ENCODE results near the gene SYCP3. TPM values are rescaled to one million over a fixed set of nuclear protein-coding genes. Genes with fewer than 3 reads are reported as not detected.

SYCP3 gene
- total RNA-seq, 4 donors from 2014 or later, result 0.60 TPM; not detected in 3

- no peak overlapping the region for H3K4me3 ChIP-seq
- no peaks in the 10 kb centered on the region for H3K4me1 ChIP-seq
- peaks cover 0 to 58% (median 5%) of the 10 kb centered on the region in 3 donors for H3K36me3 ChIP-seq
- H3K27me3 ChIP-seq, result no peaks in the 10 kb centered on the region
- H3K9me3 ChIP-seq, result no peaks in the 10 kb centered on the region
- 96 to 98% methylated on average over 4 of the region's 4 CpGs for WGBS, 2 donors
- DNase-seq (ENCODE audit: low spot score in 2 of 2), result no peak
- H3K27ac ChIP-seq, result no peak overlapping the region
- no peak for TF ChIP-seq POLR2A (IDR thresholded peaks at IDR 0.05)
- no peak for TF ChIP-seq EP300 (IDR thresholded peaks at IDR 0.05)
- TF ChIP-seq, protein P1, sequence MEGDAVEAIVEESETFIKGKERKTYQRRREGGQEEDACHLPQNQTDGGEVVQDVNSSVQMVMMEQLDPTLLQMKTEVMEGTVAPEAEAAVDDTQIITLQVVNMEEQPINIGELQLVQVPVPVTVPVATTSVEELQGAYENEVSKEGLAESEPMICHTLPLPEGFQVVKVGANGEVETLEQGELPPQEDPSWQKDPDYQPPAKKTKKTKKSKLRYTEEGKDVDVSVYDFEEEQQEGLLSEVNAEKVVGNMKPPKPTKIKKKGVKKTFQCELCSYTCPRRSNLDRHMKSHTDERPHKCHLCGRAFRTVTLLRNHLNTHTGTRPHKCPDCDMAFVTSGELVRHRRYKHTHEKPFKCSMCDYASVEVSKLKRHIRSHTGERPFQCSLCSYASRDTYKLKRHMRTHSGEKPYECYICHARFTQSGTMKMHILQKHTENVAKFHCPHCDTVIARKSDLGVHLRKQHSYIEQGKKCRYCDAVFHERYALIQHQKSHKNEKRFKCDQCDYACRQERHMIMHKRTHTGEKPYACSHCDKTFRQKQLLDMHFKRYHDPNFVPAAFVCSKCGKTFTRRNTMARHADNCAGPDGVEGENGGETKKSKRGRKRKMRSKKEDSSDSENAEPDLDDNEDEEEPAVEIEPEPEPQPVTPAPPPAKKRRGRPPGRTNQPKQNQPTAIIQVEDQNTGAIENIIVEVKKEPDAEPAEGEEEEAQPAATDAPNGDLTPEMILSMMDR (IDR thresholded peaks at IDR 0.05), result no peak
Measured at GRCh38 chr12:101722392-101722791, 16.9 kb downstream of the SYCP3 start.

DNA sequence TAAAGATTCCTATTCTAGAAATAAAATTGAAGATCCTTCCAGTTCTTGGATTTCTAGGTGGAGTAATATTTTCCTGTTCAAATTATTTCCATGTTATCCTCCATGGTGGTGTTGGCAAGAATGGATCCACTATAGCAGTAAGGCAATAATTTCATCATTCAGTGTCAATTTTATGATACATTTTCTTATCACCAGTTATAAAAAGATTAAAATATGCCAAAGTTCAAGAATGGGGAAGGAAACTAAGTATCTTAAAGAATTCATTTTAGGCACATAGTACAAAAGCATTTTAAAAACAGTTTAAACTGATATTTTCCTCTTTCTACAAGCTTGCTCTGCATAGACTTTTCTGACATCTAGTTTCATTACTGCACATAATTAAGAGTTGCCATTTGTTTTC is 19.1 kb downstream of the SYCP3 start:
- Histone ChIP-seq H3K36me3 (peaks cover 0 to 40% (median 5%) of the 10 kb centered on the region in 3 donors), H3K4me1 (peaks cover 0 to 11% (median 0%) of the 10 kb centered on the region in 4 donors), H3K27me3 (no peaks in the 10 kb centered on the region), H3K27ac (no peak overlapping the region), H3K9me3 (no peaks in the 10 kb centered on the region), H3K4me3 (no peak overlapping the region)
- no peak for TF ChIP-seq EP300 (IDR thresholded peaks at IDR 0.05)
- TF ChIP-seq, protein P1 (IDR thresholded peaks at IDR 0.05), result no peak
- TF ChIP-seq POLR2A (IDR thresholded peaks at IDR 0.05), result no peak
- DNase-seq (ENCODE audit: low spot score in 2 of 2), result no peak

DNA sequence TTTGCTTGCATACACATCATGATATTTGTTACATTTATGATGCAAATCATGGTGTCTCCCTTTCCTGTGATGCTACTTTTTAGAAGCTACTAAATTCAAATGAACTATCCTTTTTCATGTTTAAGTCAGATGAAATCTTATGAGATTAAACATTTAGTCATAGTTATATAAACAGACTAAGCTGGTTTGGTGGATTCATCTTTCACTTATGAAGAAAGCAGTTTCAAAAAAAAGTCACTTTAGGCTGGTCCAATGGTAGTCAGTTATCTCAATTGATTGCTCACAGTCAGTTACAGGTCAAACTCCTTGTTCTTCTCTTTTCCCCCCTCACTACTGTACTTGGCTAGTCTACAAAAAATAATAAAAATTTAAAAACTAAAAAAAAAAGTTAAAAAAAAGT is 19.7 kb downstream of the SYCP3 start:
- H3K27ac ChIP-seq, result no peak overlapping the region
- H3K27me3 ChIP-seq, result no peaks in the 10 kb centered on the region
- TF ChIP-seq, protein P1 (IDR thresholded peaks at IDR 0.05), result no peak
- TF ChIP-seq POLR2A (IDR thresholded peaks at IDR 0.05) (no peak), EP300 (IDR thresholded peaks at IDR 0.05) (no peak)
- peaks cover 0 to 16% (median 0%) of the 10 kb centered on the region in 4 donors for H3K4me1 ChIP-seq
- H3K4me3 ChIP-seq, result no peak overlapping the region
- peaks cover 0 to 35% (median 5%) of the 10 kb centered on the region in 3 donors for H3K36me3 ChIP-seq
- no peaks in the 10 kb centered on the region for H3K9me3 ChIP-seq
- DNase-seq (ENCODE audit: low spot score in 2 of 2), result no peak

- no peak overlapping the region for H3K4me3 ChIP-seq
- no peak overlapping the region for H3K27ac ChIP-seq
- H3K9me3 ChIP-seq, result no peaks in the 10 kb centered on the region
- WGBS, 2 donors, result 81 to 90% methylated on average over 3 of the region's 3 CpGs
- peaks cover 0 to 11% (median 0%) of the 10 kb centered on the region in 3 donors for H3K36me3 ChIP-seq
- H3K4me1 ChIP-seq, result peaks cover 0 to 53% (median 7%) of the 10 kb centered on the region in 4 donors
- no peak for DNase-seq (ENCODE audit: low spot score in 2 of 2)
- H3K27me3 ChIP-seq, result no peaks in the 10 kb centered on the region
- TF ChIP-seq, protein P1 (IDR thresholded peaks at IDR 0.05), result no peak
- TF ChIP-seq POLR2A (IDR thresholded peaks at IDR 0.05) (no peak), EP300 (IDR thresholded peaks at IDR 0.05) (no peak)
Measured at GRCh38 chr12:101714877-101715444, 24.3 kb downstream of the SYCP3 start.

DNA sequence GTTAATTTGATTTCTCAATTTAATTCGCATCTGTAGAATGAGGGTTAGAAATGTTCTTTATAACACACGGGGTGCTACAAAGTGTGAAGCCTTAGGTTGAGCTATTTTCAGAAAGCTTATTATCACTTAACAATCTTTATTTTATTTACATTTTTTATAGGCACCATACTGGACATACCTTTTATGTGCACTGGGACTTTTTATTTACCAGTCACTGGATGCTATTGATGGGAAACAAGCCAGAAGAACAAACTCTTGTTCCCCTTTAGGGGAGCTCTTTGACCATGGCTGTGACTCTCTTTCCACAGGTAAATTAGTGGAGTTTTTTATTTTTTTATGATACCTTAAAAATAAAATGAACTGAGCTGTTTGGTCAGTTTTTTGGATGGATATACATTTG is 25.3 kb downstream of the SYCP3 start:
- Histone ChIP-seq H3K9me3 (no peaks in the 10 kb centered on the region), H3K27ac (peak overlapping the region in 3 of 4 donors; percentile 25 to 78 (median 73)), H3K4me3 (no peak overlapping the region), H3K27me3 (no peaks in the 10 kb centered on the region), H3K4me1 (peaks cover 0 to 58% (median 7%) of the 10 kb centered on the region in 4 donors), H3K36me3 (peaks cover 0 to 11% (median 0%) of the 10 kb centered on the region in 3 donors)
- no peak for DNase-seq (ENCODE audit: low spot score in 2 of 2)
- no peak for TF ChIP-seq EP300 (IDR thresholded peaks at IDR 0.05)
- TF ChIP-seq POLR2A (IDR thresholded peaks at IDR 0.05), result no peak
- TF ChIP-seq, protein P1 (IDR thresholded peaks at IDR 0.05), result no peak
- 73 to 84% methylated on average over 2 of the region's 2 CpGs for WGBS, 2 donors

All from tibial nerve (tissue), 4 donors.